ENCODE data around the gene GPR50. TPM values are rescaled to one million over a fixed set of nuclear protein-coding genes. Genes with fewer than 3 reads are reported as not detected.

The GPR50 gene
- polyA plus RNA-seq (2012; rRNA removed): not detected in 2 replicates
- not detected in 2 replicates for polyA plus RNA-seq (2012; cell fraction: cytosol; rRNA removed)
- polyA plus RNA-seq (2012; cell fraction: nucleus; rRNA removed): 0.11 and 0.12 TPM in 2 replicates

DNA sequence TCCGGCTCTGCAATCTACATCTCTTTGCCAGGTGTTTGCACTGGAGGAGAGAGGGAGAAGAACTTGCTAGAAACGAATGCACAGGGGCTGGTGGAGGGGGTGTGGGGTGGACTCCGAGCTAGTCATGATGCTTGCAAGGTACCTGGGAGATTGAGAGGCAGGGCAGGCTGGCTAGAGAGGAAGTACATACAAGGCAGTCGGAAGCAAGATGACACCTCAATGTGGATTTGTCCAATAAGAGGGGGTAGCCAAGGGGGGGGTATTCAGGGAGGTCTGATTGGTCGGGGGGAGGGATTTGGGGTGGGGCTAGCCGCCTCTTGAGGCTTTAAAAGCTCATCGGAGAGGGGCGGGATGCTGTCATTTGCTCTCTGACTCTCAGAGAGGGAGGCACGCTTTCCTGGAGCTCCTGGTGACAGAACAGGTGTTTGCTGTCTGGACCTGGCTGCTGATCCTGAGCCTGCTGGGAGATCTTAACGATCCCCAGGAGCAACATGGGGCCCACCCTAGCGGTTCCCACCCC is at the start of gene GPR50:
TSS of gene GPR50 (plus strand) at position 354 of the 520 bp plus-strand sequence. CDS start at position 492, 138 bp downstream.
- no peak within 1 kb of the TSS for H3K4me3 ChIP-seq (ENCODE audit: low read depth in 2 of 2, low read length in 1 of 2)
- no peaks in the 10 kb centered on the region for H3K4me1 ChIP-seq (ENCODE audit: control insufficient read depth in 1 of 2, insufficient read depth in 2 of 2, low read depth in 1 of 2, low read length in 1 of 2)
- no peak within 1 kb of the TSS for H3K27ac ChIP-seq (ENCODE audit: low read depth in 2 of 2, low read length in 1 of 2)
- peaks cover 44% of the 10 kb centered on the region; the same call in 1 of the 2 replicates for H3K27me3 ChIP-seq (ENCODE audit: insufficient read depth)
- no peaks in the 10 kb centered on the region for H3F3A ChIP-seq (replicated peaks; ENCODE audit: insufficient read depth)
- H2AFZ ChIP-seq (ENCODE audit: low read depth): no peak within 1 kb of the TSS
- no peak for DNase-seq
- ChIA-PET CTCF (no interaction called here), POLR2A (no interaction called here)
- no peaks in the 10 kb centered on the region for H3K9me2 ChIP-seq
- 17% methylated on average over 8 of the region's 11 CpGs for WGBS (ENCODE audit: low lambda C conversion rate)
- H3K79me2 ChIP-seq (ENCODE audit: insufficient read depth): no peaks in the 10 kb centered on the region
- H3K9ac ChIP-seq: no peak within 1 kb of the TSS
- H4K20me1 ChIP-seq (ENCODE audit: insufficient read depth): no peaks in the 10 kb centered on the region
- no peaks in the 10 kb centered on the region for H3K9me3 ChIP-seq
- H3K36me3 ChIP-seq (replicated peaks in 1 of 2; ENCODE audit: control insufficient read depth in 1 of 2, insufficient read depth in 2 of 2, low read length in 1 of 2): no peaks in the 10 kb centered on the region
- no peak for TF ChIP-seq MXI1 (IDR thresholded peaks at IDR 0.05; ENCODE audit: low read depth, low read length)
- TF ChIP-seq TEAD4 (IDR thresholded peaks at IDR 0.05; ENCODE audit: borderline replicate concordance, insufficient read depth): no peak
- no peak for TF ChIP-seq MEF2A (IDR thresholded peaks at IDR 0.05; ENCODE audit: borderline replicate concordance, low read depth)
- H3K4me2 ChIP-seq: no peak within 1 kb of the TSS

DNA sequence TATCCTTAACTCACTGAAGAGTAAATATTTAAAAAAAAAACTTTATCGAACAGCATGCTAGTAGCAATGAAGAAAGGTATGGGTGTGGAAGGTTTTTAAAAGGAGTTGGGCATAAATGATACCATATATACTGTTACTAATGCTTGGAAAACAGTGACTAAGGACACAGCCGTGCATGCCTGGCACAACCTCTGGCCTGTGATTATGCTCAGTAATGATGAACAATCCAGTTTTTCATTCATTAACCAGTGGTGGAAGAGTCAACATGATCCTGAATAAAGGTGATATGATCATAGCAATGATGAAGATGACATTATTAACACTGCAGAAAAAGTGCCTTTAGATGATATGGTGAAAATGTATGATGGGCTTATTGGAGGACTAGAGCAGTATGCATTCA is 43.9 kb upstream of the GPR50 start:
- Histone ChIP-seq H3K4me2 (no peak overlapping the region), H3K9ac (no peak overlapping the region), H3K27me3 (ENCODE audit: insufficient read depth) (no peaks in the 10 kb centered on the region), H3K9me2 (no peaks in the 10 kb centered on the region), H3K9me3 (no peaks in the 10 kb centered on the region), H3K27ac (ENCODE audit: low read depth in 2 of 2, low read length in 1 of 2) (no peak overlapping the region), H4K20me1 (ENCODE audit: insufficient read depth) (no peaks in the 10 kb centered on the region), H3K36me3 (replicated peaks in 1 of 2; ENCODE audit: control insufficient read depth in 1 of 2, insufficient read depth in 2 of 2, low read length in 1 of 2) (no peaks in the 10 kb centered on the region), H3K4me1 (ENCODE audit: control insufficient read depth in 1 of 2, insufficient read depth in 2 of 2, low read depth in 1 of 2, low read length in 1 of 2) (no peaks in the 10 kb centered on the region), H3K79me2 (ENCODE audit: insufficient read depth) (no peaks in the 10 kb centered on the region), H3K4me3 (ENCODE audit: low read depth in 2 of 2, low read length in 1 of 2) (no peak overlapping the region), H2AFZ (ENCODE audit: low read depth) (no peak overlapping the region), H3F3A (replicated peaks; ENCODE audit: insufficient read depth) (no peaks in the 10 kb centered on the region)
- TF ChIP-seq, protein P1, sequence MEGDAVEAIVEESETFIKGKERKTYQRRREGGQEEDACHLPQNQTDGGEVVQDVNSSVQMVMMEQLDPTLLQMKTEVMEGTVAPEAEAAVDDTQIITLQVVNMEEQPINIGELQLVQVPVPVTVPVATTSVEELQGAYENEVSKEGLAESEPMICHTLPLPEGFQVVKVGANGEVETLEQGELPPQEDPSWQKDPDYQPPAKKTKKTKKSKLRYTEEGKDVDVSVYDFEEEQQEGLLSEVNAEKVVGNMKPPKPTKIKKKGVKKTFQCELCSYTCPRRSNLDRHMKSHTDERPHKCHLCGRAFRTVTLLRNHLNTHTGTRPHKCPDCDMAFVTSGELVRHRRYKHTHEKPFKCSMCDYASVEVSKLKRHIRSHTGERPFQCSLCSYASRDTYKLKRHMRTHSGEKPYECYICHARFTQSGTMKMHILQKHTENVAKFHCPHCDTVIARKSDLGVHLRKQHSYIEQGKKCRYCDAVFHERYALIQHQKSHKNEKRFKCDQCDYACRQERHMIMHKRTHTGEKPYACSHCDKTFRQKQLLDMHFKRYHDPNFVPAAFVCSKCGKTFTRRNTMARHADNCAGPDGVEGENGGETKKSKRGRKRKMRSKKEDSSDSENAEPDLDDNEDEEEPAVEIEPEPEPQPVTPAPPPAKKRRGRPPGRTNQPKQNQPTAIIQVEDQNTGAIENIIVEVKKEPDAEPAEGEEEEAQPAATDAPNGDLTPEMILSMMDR (IDR thresholded peaks at IDR 0.05): no peak
- no peak for TF ChIP-seq SMC3 (IDR thresholded peaks at IDR 0.05; ENCODE audit: low read depth, low read length)
- TF ChIP-seq POLR2AphosphoS5 (IDR thresholded peaks at IDR 0.05; ENCODE audit: low read depth, low read length): no peak
- TF ChIP-seq ELF1 (IDR thresholded peaks at IDR 0.05): no peak
- no peak for TF ChIP-seq FOSL2 (IDR thresholded peaks at IDR 0.05; ENCODE audit: borderline replicate concordance, low read depth)
- no peak for TF ChIP-seq CHD2 (IDR thresholded peaks at IDR 0.05; ENCODE audit: low read length, partially characterized antibody)
- TF ChIP-seq, protein P2, sequence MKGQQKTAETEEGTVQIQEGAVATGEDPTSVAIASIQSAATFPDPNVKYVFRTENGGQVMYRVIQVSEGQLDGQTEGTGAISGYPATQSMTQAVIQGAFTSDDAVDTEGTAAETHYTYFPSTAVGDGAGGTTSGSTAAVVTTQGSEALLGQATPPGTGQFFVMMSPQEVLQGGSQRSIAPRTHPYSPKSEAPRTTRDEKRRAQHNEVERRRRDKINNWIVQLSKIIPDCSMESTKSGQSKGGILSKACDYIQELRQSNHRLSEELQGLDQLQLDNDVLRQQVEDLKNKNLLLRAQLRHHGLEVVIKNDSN (IDR thresholded peaks at IDR 0.05; ENCODE audit: borderline replicate concordance, low read depth): no peak
- no peak for TF ChIP-seq MEF2A (IDR thresholded peaks at IDR 0.05; ENCODE audit: borderline replicate concordance, low read depth)
- no peak for TF ChIP-seq EP300 (IDR thresholded peaks at IDR 0.05; ENCODE audit: borderline replicate concordance in 1 of 2, low read depth in 1 of 2, low read length in 1 of 2)
- TF ChIP-seq TEAD4 (IDR thresholded peaks at IDR 0.05; ENCODE audit: borderline replicate concordance, insufficient read depth): no peak
- no peak for TF ChIP-seq MXI1 (IDR thresholded peaks at IDR 0.05; ENCODE audit: low read depth, low read length)
- TF ChIP-seq GABPA (IDR thresholded peaks at IDR 0.05; ENCODE audit: low read depth): no peak
- no peak for TF ChIP-seq SIN3A (IDR thresholded peaks at IDR 0.05; ENCODE audit: borderline replicate concordance, low read depth, low read length)
- no peak for TF ChIP-seq JUND (IDR thresholded peaks at IDR 0.05)
- TF ChIP-seq EZH2phosphoT487 (IDR thresholded peaks at IDR 0.05; ENCODE audit: borderline replicate concordance, low read depth): no peak
- TF ChIP-seq YY1 (IDR thresholded peaks at IDR 0.05; ENCODE audit: low read depth): no peak
- no peak for TF ChIP-seq RAD21 (IDR thresholded peaks at IDR 0.05; ENCODE audit: low read length)
- 0% methylated on average over 2 of the region's 2 CpGs for whole genome bisulfite sequencing (ENCODE audit: low lambda C conversion rate)
- ChIA-PET POLR2A (no interaction called here), CTCF (no interaction called here)
- no peak for DNase-seq
